Epithelial cell of proximal tubule (primary cell): Measurements from ENCODE around the gene SYNDIG1. TPM values are rescaled to one million over a fixed set of nuclear protein-coding genes. Genes with fewer than 3 reads are reported as not detected.

Source experiments
- DNase-seq: peaks from one replicate; pipeline ENCODE4 v3.0.0-alpha.2; 2011; ENCODE audit warnings: low read depth
- H3K4me3 ChIP-seq: 2 replicates; pipeline ENCODE4 v1.5.1; 2011; ENCODE audit warnings: low read depth, mild to moderate bottlenecking, low read length
- total RNA-seq: library from RNA; depleted of rRNA; stranded (reverse); fragments of >200 nt; gene quantifications from 2 replicates; pipeline ENCODE4 v1.2.3, GENCODE V29; 2015
- TF ChIP-seq, protein P1 (sequence below): conservative IDR thresholded peaks from 2 replicates; pipeline ENCODE4 v1.5.1; 2012; ENCODE audit warnings: low read depth, mild to moderate bottlenecking, low read length

The SYNDIG1 gene
- total RNA-seq, 1 donor from 2014 or later = 0.12 TPM

DNA sequence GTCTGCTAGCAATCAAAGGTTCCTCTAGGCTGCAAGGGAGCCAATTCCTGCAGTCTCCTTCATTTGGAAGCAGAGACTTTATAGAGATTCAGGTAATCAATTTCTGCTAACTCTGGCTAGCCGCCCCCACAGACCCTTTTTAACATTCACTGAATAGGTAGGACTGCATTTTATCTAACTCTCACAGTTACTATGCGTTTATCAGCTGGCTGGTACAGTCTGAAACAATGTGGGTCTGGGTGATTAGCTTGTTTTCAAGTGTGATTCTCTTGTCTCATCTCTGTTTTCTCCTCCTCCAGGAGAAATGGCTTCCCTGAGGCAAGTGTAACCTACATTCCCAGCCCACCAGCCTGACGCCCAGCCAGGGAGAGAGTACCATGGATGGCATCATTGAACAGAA, 73.3 kb downstream of the SYNDIG1 start:
- H3K4me3 ChIP-seq = no peak overlapping the region
- TF ChIP-seq, protein P1, sequence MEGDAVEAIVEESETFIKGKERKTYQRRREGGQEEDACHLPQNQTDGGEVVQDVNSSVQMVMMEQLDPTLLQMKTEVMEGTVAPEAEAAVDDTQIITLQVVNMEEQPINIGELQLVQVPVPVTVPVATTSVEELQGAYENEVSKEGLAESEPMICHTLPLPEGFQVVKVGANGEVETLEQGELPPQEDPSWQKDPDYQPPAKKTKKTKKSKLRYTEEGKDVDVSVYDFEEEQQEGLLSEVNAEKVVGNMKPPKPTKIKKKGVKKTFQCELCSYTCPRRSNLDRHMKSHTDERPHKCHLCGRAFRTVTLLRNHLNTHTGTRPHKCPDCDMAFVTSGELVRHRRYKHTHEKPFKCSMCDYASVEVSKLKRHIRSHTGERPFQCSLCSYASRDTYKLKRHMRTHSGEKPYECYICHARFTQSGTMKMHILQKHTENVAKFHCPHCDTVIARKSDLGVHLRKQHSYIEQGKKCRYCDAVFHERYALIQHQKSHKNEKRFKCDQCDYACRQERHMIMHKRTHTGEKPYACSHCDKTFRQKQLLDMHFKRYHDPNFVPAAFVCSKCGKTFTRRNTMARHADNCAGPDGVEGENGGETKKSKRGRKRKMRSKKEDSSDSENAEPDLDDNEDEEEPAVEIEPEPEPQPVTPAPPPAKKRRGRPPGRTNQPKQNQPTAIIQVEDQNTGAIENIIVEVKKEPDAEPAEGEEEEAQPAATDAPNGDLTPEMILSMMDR = no peak
- no peak for DNase-seq

DNA sequence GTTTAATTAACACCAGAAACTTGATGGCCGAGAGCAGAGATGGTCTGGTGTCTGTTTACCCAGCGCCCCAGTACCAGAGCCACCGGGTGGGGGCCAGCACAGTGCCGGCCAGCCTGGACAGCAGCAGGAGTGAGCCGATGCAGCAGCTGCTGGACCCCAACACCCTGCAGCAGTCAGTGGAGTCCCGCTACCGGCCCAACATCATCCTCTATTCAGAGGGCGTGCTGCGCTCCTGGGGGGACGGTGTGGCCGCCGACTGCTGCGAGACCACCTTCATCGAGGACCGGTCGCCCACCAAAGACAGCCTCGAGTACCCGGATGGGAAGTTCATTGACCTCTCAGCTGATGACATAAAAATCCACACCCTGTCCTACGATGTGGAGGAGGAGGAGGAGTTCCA, 73.7 kb downstream of the SYNDIG1 start:
- DNase-seq = no peak
- TF ChIP-seq, protein P1 = no peak
- no peak overlapping the region for H3K4me3 ChIP-seq

DNA sequence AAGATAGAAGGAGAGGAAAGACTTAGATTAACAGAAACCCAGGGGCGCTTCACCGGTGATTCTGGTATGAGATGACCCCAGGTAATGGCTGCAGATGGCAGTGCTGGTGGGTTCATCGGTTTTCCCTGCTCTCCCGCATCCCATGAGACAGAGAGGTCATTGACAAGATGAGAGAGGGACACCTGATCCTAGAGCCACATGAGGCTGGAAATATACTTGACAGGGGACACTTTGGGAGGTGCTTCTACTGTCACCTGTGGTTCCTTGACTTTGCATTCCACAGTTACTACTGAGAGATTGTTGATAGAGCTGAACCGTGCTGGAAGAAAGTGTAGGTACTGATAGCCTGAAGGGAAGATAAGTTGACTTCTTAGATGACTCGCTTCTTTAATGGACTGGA, 74.3 kb downstream of the SYNDIG1 start:
- H3K4me3 ChIP-seq = no peak overlapping the region
- no peak for DNase-seq
- TF ChIP-seq, protein P1 = no peak

DNA sequence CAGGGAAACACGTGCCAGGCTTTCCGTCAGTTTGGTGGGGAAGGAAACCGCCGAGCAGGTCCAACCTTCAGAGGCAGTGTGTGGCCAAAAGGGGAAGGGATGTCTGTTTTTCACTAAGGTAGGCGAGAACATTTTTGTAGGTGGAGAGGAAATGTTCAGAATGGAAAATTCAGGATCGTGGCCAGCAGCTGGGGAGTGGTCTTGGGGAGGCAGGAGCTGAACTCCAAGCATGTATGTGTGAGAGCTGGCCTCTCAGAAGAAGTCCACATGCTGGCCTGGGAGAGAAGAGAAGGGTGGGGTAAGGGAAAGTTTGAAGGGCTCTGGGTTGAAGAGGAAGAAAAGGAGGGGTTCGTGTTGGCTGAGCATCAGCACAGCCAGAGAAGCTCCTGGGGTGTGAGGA, 74.9 kb downstream of the SYNDIG1 start:
- DNase-seq = no peak
- TF ChIP-seq, protein P1 = no peak
- no peak overlapping the region for H3K4me3 ChIP-seq

DNA sequence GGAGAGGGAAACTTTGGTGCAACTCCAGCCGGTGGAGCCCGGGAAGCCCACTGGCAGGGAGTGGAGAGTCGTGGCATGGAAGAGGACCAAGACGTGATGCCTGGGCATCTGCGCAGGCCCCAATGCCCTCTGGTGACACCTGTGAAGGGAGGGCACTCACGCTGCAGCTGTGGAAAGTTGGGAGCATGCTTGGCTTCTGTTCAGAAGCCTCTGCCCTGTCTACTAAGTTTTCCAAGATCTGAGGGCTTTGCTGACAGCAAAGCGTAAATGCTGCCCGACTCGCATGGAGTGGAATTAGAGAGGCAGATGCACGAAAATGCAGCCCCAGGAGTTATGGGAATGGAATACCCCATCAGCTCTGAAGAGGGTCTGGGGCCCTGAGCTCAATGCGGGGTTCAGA, 75.7 kb downstream of the SYNDIG1 start:
- TF ChIP-seq, protein P1 = no peak
- DNase-seq = no peak

DNA sequence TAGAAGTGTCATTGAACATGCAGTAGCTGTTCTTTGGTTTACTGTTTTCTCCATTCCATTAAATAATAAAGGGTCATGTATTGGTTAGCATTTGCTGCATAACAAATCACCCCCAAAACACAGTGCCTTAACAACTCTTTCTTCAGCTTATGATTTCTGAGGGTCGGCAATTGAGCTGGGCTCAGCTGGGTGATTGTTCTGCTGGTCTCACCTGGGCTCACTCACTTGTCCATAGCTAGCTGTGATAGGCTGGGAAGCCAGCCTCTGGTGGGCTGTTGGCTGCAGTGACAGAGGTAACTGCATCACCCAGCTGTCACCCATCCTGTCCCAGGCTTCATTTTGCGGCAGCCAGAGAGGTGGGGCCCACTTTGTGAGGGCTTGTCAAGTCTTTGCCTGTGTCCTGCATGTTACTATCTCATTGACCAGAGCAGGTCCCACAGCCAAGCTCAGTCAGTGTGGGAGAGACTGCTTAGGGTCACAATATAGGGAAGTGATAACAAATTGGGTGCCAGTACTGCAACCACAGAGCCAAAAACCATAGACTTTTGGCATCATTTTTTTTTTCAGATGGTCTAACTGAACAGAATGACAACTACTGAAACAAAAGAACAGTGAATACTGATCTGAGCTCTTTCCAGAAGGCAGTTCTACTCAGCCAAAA, 76.9 kb downstream of the SYNDIG1 start:
- H3K4me3 ChIP-seq = no peak overlapping the region
- no peak for DNase-seq
- TF ChIP-seq, protein P1 = no peak

More for the DNA sequence above, 75.7 kb downstream of the SYNDIG1 start:
- no peak overlapping the region for H3K4me3 ChIP-seq

DNA sequence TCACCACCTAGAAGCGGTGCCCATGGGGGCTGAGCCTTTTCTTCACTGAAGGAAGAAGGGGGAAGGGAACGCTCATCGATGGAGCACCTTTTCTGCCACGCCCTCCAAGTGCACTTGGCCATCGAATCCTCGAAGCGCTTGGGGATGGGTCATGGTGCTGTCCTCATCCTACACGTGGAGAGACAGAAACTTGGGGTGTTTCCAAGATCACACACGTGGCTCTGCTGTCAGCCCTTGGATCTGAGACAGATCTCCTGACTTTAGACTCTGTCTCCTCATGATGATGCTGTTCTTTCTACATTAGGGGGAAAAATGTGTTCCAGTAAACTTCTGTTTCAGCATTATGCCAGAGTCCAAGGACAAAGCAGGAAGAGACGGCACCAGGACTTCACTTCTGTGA, 78.5 kb downstream of the SYNDIG1 start:
- no peak overlapping the region for H3K4me3 ChIP-seq
- TF ChIP-seq, protein P1 = no peak
- DNase-seq = no peak
